ENCODE measurements around the gene GABRG3. TPM values are rescaled to one million over a fixed set of nuclear protein-coding genes. Genes with fewer than 3 reads are reported as not detected.

GABRG3 gene
- total RNA-seq, 2 experiments from 2014 or later = not detected

- Histone ChIP-seq H3K9me3 (ENCODE audit: control insufficient read depth in 1 of 2, insufficient read depth in 1 of 2, low read length in 2 of 2) (peaks cover 0 to 27% of the 10 kb centered on the region in 2 experiments), H3K36me3 (ENCODE audit: insufficient read depth, low read length) (no peaks in the 10 kb centered on the region), H3K4me3 (ENCODE audit: low read length) (no peak overlapping the region), H3K4me1 (ENCODE audit: insufficient read depth, low read length) (no peaks in the 10 kb centered on the region), H3K27ac (ENCODE audit: low read depth in 1 of 2, low read length in 2 of 2) (no peak overlapping the region), H3K27me3 (ENCODE audit: control insufficient read depth in 1 of 2, insufficient read depth in 2 of 2, low read length in 2 of 2) (no peaks in the 10 kb centered on the region)
- no peak for TF ChIP-seq CTCF (IDR thresholded peaks at IDR 0.05)
- DNase-seq (no peak), ATAC-seq (ENCODE audit: poor library complexity) (no peak)
- no peaks in the 10 kb centered on the region for H3K27me3 Mint-ChIP-seq
- POLR2A ChIA-PET = no interaction called here
- H3K4me1 Mint-ChIP-seq (ENCODE audit: low read depth) = no peaks in the 10 kb centered on the region
- intact Hi-C loops (cut with DNase I, micrococcal nuclease) = no loop called here
- no peak overlapping the region for H3K27ac Mint-ChIP-seq
- H3K4me3 Mint-ChIP-seq = no peak overlapping the region
- H3K9me3 Mint-ChIP-seq = peaks cover 5% of the 10 kb centered on the region
- no peaks in the 10 kb centered on the region for H3K36me3 Mint-ChIP-seq (ENCODE audit: low read depth)
- CTCF ChIA-PET = no interaction called here
Measured at GRCh38 chr15:27218426-27218825, 247.4 kb downstream of the GABRG3 start.

- no peaks in the 10 kb centered on the region for H3K36me3 Mint-ChIP-seq (ENCODE audit: low read depth)
- CTCF ChIA-PET = no interaction called here
- no peaks in the 10 kb centered on the region for H3K27me3 ChIP-seq (ENCODE audit: control insufficient read depth in 1 of 2, insufficient read depth in 2 of 2, low read length in 2 of 2)
- H3K27ac ChIP-seq (ENCODE audit: low read depth in 1 of 2, low read length in 2 of 2) = no peak overlapping the region
- no peak overlapping the region for H3K4me3 Mint-ChIP-seq
- H3K27ac Mint-ChIP-seq = no peak overlapping the region
- peaks cover 0 to 34% of the 10 kb centered on the region in 2 experiments for H3K9me3 ChIP-seq (ENCODE audit: control insufficient read depth in 1 of 2, insufficient read depth in 1 of 2, low read length in 2 of 2)
- no peaks in the 10 kb centered on the region for H3K4me1 ChIP-seq (ENCODE audit: insufficient read depth, low read length)
- intact Hi-C loops (cut with DNase I, micrococcal nuclease) = no loop called here
- H3K4me3 ChIP-seq (ENCODE audit: low read length) = no peak overlapping the region
- ATAC-seq (ENCODE audit: poor library complexity) = no peak
- peaks cover 5% of the 10 kb centered on the region for H3K9me3 Mint-ChIP-seq
- H3K36me3 ChIP-seq (ENCODE audit: insufficient read depth, low read length) = no peaks in the 10 kb centered on the region
- no peak for DNase-seq
- POLR2A ChIA-PET = no interaction called here
- TF ChIP-seq CTCF (IDR thresholded peaks at IDR 0.05) = no peak
- no peaks in the 10 kb centered on the region for H3K4me1 Mint-ChIP-seq (ENCODE audit: low read depth)
- H3K27me3 Mint-ChIP-seq = no peaks in the 10 kb centered on the region
Measured at GRCh38 chr15:27219636-27220035, 248.7 kb downstream of the GABRG3 start.

- no peaks in the 10 kb centered on the region for H3K27me3 ChIP-seq (ENCODE audit: control insufficient read depth in 1 of 2, insufficient read depth in 2 of 2, low read length in 2 of 2)
- peaks cover 0 to 34% of the 10 kb centered on the region in 2 experiments for H3K9me3 ChIP-seq (ENCODE audit: control insufficient read depth in 1 of 2, insufficient read depth in 1 of 2, low read length in 2 of 2)
- no peak for TF ChIP-seq CTCF (IDR thresholded peaks at IDR 0.05)
- no peaks in the 10 kb centered on the region for H3K4me1 ChIP-seq (ENCODE audit: insufficient read depth, low read length)
- Mint-ChIP-seq H3K27ac (no peak overlapping the region), H3K36me3 (ENCODE audit: low read depth) (no peaks in the 10 kb centered on the region), H3K27me3 (no peaks in the 10 kb centered on the region), H3K9me3 (peaks cover 5% of the 10 kb centered on the region), H3K4me3 (no peak overlapping the region), H3K4me1 (ENCODE audit: low read depth) (no peaks in the 10 kb centered on the region)
- H3K4me3 ChIP-seq (ENCODE audit: low read length) = no peak overlapping the region
- DNase-seq = no peak
- POLR2A ChIA-PET = no interaction called here
- CTCF ChIA-PET = no interaction called here
- H3K36me3 ChIP-seq (ENCODE audit: insufficient read depth, low read length) = no peaks in the 10 kb centered on the region
- intact Hi-C loops (cut with DNase I, micrococcal nuclease) = no loop called here
- no peak for ATAC-seq (ENCODE audit: poor library complexity)
- no peak overlapping the region for H3K27ac ChIP-seq (ENCODE audit: low read depth in 1 of 2, low read length in 2 of 2)
Measured at GRCh38 chr15:27220199-27220598, 249.2 kb downstream of the GABRG3 start.

Data from CD4-positive, alpha-beta T cell (primary cell).